Measurements from ENCODE around the gene HDLBP.

The HDLBP gene

GRCh38 chr2:241252778-241253475 is 62.5 kb downstream of the HDLBP start:
- H3K4me3 ChIP-seq (ENCODE audit: low read length in 2 of 2): no peak overlapping the region
- H3K27me3 ChIP-seq (ENCODE audit: control insufficient read depth in 1 of 2, insufficient read depth in 2 of 2, low read length in 2 of 2): no peaks in the 10 kb centered on the region
- H3K9ac ChIP-seq (ENCODE audit: low read length in 2 of 2): no peak overlapping the region
- no peak overlapping the region for H3K27ac ChIP-seq (ENCODE audit: low read length)
- H3K4me1 ChIP-seq (ENCODE audit: control insufficient read depth, insufficient read depth, low read length): no peaks in the 10 kb centered on the region
- no peaks in the 10 kb centered on the region for H3K9me3 ChIP-seq (ENCODE audit: control insufficient read depth in 2 of 2, low read length in 2 of 2)
- H3K36me3 ChIP-seq (ENCODE audit: control insufficient read depth in 2 of 2, insufficient read depth in 2 of 2, low read length in 2 of 2): peaks cover 77 to 83% of the 10 kb centered on the region in 2 donors

GRCh38 chr2:241249654-241250053 is 65.8 kb downstream of the HDLBP start:
- Histone ChIP-seq H3K4me3 (ENCODE audit: low read length in 2 of 2) (no peak overlapping the region), H3K27me3 (ENCODE audit: control insufficient read depth in 1 of 2, insufficient read depth in 2 of 2, low read length in 2 of 2) (no peaks in the 10 kb centered on the region), H3K27ac (ENCODE audit: low read length) (no peak overlapping the region), H3K36me3 (ENCODE audit: control insufficient read depth in 2 of 2, insufficient read depth in 2 of 2, low read length in 2 of 2) (peaks cover 75 to 79% of the 10 kb centered on the region in 2 donors), H3K9me3 (ENCODE audit: control insufficient read depth in 2 of 2, low read length in 2 of 2) (no peaks in the 10 kb centered on the region), H3K9ac (ENCODE audit: low read length in 2 of 2) (no peak overlapping the region), H3K4me1 (ENCODE audit: control insufficient read depth, insufficient read depth, low read length) (no peaks in the 10 kb centered on the region)

- no peak overlapping the region for H3K9ac ChIP-seq (ENCODE audit: low read length in 2 of 2)
- no peak overlapping the region for H3K27ac ChIP-seq (ENCODE audit: low read length)
- no peaks in the 10 kb centered on the region for H3K27me3 ChIP-seq (ENCODE audit: control insufficient read depth in 1 of 2, insufficient read depth in 2 of 2, low read length in 2 of 2)
- H3K4me3 ChIP-seq (ENCODE audit: low read length in 2 of 2): no peak overlapping the region
- H3K36me3 ChIP-seq (ENCODE audit: control insufficient read depth in 2 of 2, insufficient read depth in 2 of 2, low read length in 2 of 2): peaks cover 79 to 82% of the 10 kb centered on the region in 2 donors
- H3K9me3 ChIP-seq (ENCODE audit: control insufficient read depth in 2 of 2, low read length in 2 of 2): no peaks in the 10 kb centered on the region
- no peaks in the 10 kb centered on the region for H3K4me1 ChIP-seq (ENCODE audit: control insufficient read depth, insufficient read depth, low read length)
Observed at GRCh38 chr2:241248897-241249296, 66.6 kb downstream of the HDLBP start.

- no peaks in the 10 kb centered on the region for H3K9me3 ChIP-seq (ENCODE audit: control insufficient read depth in 2 of 2, low read length in 2 of 2)
- H3K27ac ChIP-seq (ENCODE audit: low read length): no peak overlapping the region
- H3K9ac ChIP-seq (ENCODE audit: low read length in 2 of 2): no peak overlapping the region
- H3K4me1 ChIP-seq (ENCODE audit: control insufficient read depth, insufficient read depth, low read length): no peaks in the 10 kb centered on the region
- H3K36me3 ChIP-seq (ENCODE audit: control insufficient read depth in 2 of 2, insufficient read depth in 2 of 2, low read length in 2 of 2): peaks cover 79 to 82% of the 10 kb centered on the region in 2 donors
- H3K27me3 ChIP-seq (ENCODE audit: control insufficient read depth in 1 of 2, insufficient read depth in 2 of 2, low read length in 2 of 2): no peaks in the 10 kb centered on the region
- H3K4me3 ChIP-seq (ENCODE audit: low read length in 2 of 2): no peak overlapping the region
Observed at GRCh38 chr2:241248289-241248688, 67.2 kb downstream of the HDLBP start.

GRCh38 chr2:241244368-241244767 is 71.1 kb downstream of the HDLBP start:
- Histone ChIP-seq H3K9ac (ENCODE audit: low read length in 2 of 2) (no peak overlapping the region), H3K36me3 (ENCODE audit: control insufficient read depth in 2 of 2, insufficient read depth in 2 of 2, low read length in 2 of 2) (peaks cover 79 to 83% of the 10 kb centered on the region in 2 donors), H3K4me1 (ENCODE audit: control insufficient read depth, insufficient read depth, low read length) (no peaks in the 10 kb centered on the region), H3K9me3 (ENCODE audit: control insufficient read depth in 2 of 2, low read length in 2 of 2) (no peaks in the 10 kb centered on the region), H3K4me3 (ENCODE audit: low read length in 2 of 2) (no peak overlapping the region), H3K27me3 (ENCODE audit: control insufficient read depth in 1 of 2, insufficient read depth in 2 of 2, low read length in 2 of 2) (no peaks in the 10 kb centered on the region), H3K27ac (ENCODE audit: low read length) (no peak overlapping the region)

GRCh38 chr2:241242306-241242705 is 73.2 kb downstream of the HDLBP start:
- H3K27ac ChIP-seq (ENCODE audit: low read length): no peak overlapping the region
- H3K9me3 ChIP-seq (ENCODE audit: control insufficient read depth in 2 of 2, low read length in 2 of 2): no peaks in the 10 kb centered on the region
- no peak overlapping the region for H3K9ac ChIP-seq (ENCODE audit: low read length in 2 of 2)
- H3K36me3 ChIP-seq (ENCODE audit: control insufficient read depth in 2 of 2, insufficient read depth in 2 of 2, low read length in 2 of 2): peaks cover 79 to 83% of the 10 kb centered on the region in 2 donors
- no peak overlapping the region for H3K4me3 ChIP-seq (ENCODE audit: low read length in 2 of 2)
- no peaks in the 10 kb centered on the region for H3K27me3 ChIP-seq (ENCODE audit: control insufficient read depth in 1 of 2, insufficient read depth in 2 of 2, low read length in 2 of 2)
- H3K4me1 ChIP-seq (ENCODE audit: control insufficient read depth, insufficient read depth, low read length): no peaks in the 10 kb centered on the region

GRCh38 chr2:241241669-241242068 is 73.8 kb downstream of the HDLBP start:
- no peaks in the 10 kb centered on the region for H3K27me3 ChIP-seq (ENCODE audit: control insufficient read depth in 1 of 2, insufficient read depth in 2 of 2, low read length in 2 of 2)
- H3K36me3 ChIP-seq (ENCODE audit: control insufficient read depth in 2 of 2, insufficient read depth in 2 of 2, low read length in 2 of 2): peaks cover 77 to 83% of the 10 kb centered on the region in 2 donors
- no peak overlapping the region for H3K9ac ChIP-seq (ENCODE audit: low read length in 2 of 2)
- H3K4me3 ChIP-seq (ENCODE audit: low read length in 2 of 2): no peak overlapping the region
- H3K9me3 ChIP-seq (ENCODE audit: control insufficient read depth in 2 of 2, low read length in 2 of 2): no peaks in the 10 kb centered on the region
- no peaks in the 10 kb centered on the region for H3K4me1 ChIP-seq (ENCODE audit: control insufficient read depth, insufficient read depth, low read length)
- no peak overlapping the region for H3K27ac ChIP-seq (ENCODE audit: low read length)

- no peaks in the 10 kb centered on the region for H3K9me3 ChIP-seq (ENCODE audit: control insufficient read depth in 2 of 2, low read length in 2 of 2)
- no peak overlapping the region for H3K4me3 ChIP-seq (ENCODE audit: low read length in 2 of 2)
- no peaks in the 10 kb centered on the region for H3K27me3 ChIP-seq (ENCODE audit: control insufficient read depth in 1 of 2, insufficient read depth in 2 of 2, low read length in 2 of 2)
- no peaks in the 10 kb centered on the region for H3K4me1 ChIP-seq (ENCODE audit: control insufficient read depth, insufficient read depth, low read length)
- no peak overlapping the region for H3K27ac ChIP-seq (ENCODE audit: low read length)
- H3K9ac ChIP-seq (ENCODE audit: low read length in 2 of 2): no peak overlapping the region
- H3K36me3 ChIP-seq (ENCODE audit: control insufficient read depth in 2 of 2, insufficient read depth in 2 of 2, low read length in 2 of 2): peaks cover 81 to 85% of the 10 kb centered on the region in 2 donors
Observed at GRCh38 chr2:241240320-241241004, 75.0 kb downstream of the HDLBP start.

GRCh38 chr2:241239552-241240202 is 75.8 kb downstream of the HDLBP start:
- H3K36me3 ChIP-seq (ENCODE audit: control insufficient read depth in 2 of 2, insufficient read depth in 2 of 2, low read length in 2 of 2): peaks cover 89 to 90% of the 10 kb centered on the region in 2 donors
- H3K9me3 ChIP-seq (ENCODE audit: control insufficient read depth in 2 of 2, low read length in 2 of 2): no peaks in the 10 kb centered on the region
- no peaks in the 10 kb centered on the region for H3K4me1 ChIP-seq (ENCODE audit: control insufficient read depth, insufficient read depth, low read length)
- no peaks in the 10 kb centered on the region for H3K27me3 ChIP-seq (ENCODE audit: control insufficient read depth in 1 of 2, insufficient read depth in 2 of 2, low read length in 2 of 2)
- no peak overlapping the region for H3K27ac ChIP-seq (ENCODE audit: low read length)
- no peak overlapping the region for H3K9ac ChIP-seq (ENCODE audit: low read length in 2 of 2)
- H3K4me3 ChIP-seq (ENCODE audit: low read length in 2 of 2): no peak overlapping the region

- peaks cover 92% of the 10 kb centered on the region in 2 donors for H3K36me3 ChIP-seq (ENCODE audit: control insufficient read depth in 2 of 2, insufficient read depth in 2 of 2, low read length in 2 of 2)
- no peak overlapping the region for H3K27ac ChIP-seq (ENCODE audit: low read length)
- H3K9ac ChIP-seq (ENCODE audit: low read length in 2 of 2): no peak overlapping the region
- H3K27me3 ChIP-seq (ENCODE audit: control insufficient read depth in 1 of 2, insufficient read depth in 2 of 2, low read length in 2 of 2): no peaks in the 10 kb centered on the region
- H3K9me3 ChIP-seq (ENCODE audit: control insufficient read depth in 2 of 2, low read length in 2 of 2): no peaks in the 10 kb centered on the region
- no peak overlapping the region for H3K4me3 ChIP-seq (ENCODE audit: low read length in 2 of 2)
- no peaks in the 10 kb centered on the region for H3K4me1 ChIP-seq (ENCODE audit: control insufficient read depth, insufficient read depth, low read length)
Observed at GRCh38 chr2:241238693-241239198, 76.7 kb downstream of the HDLBP start.
